ENCODE results near the gene SEC62.

Gene SEC62

GRCh38 chr3:169954142-169954756, 12.4 kb upstream of the SEC62 start:
- TF ChIP-seq, protein P1, sequence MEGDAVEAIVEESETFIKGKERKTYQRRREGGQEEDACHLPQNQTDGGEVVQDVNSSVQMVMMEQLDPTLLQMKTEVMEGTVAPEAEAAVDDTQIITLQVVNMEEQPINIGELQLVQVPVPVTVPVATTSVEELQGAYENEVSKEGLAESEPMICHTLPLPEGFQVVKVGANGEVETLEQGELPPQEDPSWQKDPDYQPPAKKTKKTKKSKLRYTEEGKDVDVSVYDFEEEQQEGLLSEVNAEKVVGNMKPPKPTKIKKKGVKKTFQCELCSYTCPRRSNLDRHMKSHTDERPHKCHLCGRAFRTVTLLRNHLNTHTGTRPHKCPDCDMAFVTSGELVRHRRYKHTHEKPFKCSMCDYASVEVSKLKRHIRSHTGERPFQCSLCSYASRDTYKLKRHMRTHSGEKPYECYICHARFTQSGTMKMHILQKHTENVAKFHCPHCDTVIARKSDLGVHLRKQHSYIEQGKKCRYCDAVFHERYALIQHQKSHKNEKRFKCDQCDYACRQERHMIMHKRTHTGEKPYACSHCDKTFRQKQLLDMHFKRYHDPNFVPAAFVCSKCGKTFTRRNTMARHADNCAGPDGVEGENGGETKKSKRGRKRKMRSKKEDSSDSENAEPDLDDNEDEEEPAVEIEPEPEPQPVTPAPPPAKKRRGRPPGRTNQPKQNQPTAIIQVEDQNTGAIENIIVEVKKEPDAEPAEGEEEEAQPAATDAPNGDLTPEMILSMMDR (IDR thresholded peaks at IDR 0.05) = no peak

DNA sequence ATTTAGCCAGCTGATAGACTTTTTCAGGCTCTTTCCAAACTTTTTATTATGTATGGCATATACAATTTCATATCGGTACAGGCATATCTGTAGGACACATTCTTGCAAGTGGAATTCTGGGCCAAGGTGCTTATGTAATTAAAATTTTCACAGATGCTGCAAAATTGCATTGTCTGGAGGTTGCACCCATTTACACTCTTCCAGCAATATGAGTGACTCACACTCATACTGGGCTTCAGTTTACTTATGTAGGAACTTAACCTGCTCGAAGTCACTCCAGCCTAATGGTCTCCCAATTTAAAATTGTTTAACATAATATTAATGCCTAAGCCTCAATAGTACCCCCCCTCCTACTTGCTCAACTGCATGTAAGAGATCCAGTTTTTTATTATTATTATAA, 11.2 kb upstream of the SEC62 start:
- TF ChIP-seq, protein P1 (IDR thresholded peaks at IDR 0.05) = no peak

DNA sequence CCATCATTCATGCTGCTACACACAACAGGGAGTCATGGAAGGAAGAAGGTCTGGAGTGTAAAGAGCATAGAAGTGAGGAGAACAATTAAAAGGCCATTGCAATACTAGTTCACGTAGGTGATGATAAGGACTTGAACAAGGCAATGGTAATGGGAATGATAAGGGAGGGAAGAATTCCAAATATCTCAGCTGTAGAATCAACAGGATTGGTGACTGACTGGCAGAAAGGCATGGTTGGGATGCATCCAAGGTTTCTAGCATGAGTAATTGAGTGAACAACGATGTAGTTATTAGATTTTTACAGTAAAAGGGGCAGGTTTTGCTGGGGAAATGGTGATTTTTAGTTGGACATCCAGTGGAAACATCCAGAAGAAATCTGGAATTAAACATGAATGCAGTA, 2.4 kb upstream of the SEC62 start:
- TF ChIP-seq, protein P1 (IDR thresholded peaks at IDR 0.05) = no peak

DNA sequence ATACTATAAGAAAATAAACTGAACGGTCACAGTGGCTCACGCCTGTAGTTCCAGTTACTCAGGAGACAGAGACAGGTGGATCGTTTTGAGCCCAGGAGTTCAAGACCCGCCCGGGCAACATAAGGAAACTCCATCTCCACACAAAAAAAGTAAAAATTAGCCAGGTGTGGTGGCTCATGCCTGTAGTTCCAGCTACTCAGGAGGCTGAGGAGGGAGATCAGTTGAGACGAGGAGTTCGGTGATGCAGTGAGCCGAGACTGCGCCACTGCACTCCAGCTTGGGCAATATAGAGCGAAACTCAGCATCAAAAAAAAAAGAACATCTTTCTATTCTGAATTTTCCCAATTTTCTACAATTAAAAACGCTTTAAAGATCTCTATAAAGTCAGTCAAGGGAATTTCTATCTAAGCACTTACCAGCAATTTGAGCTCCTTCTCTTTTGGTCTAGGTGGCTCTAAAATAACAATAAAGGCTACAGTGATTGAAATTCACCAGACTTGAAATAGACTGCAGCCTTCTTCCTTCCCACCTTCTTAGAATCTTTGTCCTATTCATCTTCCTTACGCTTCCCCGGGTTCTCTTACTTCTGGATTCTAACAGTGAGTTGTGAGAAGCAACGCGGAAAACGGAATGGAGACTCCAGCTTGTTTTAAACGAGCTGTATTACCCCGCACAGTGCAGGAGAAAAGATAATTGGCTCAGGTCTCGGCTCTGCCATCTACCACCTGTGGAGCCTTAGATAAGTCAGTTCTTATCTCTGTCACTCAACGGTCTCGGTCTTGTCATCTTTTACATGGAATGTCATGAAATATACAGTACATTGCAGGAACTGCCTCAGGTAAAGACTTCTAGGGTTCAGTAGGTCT, 812 bp upstream of the SEC62 start:
- TF ChIP-seq, protein P1 (IDR thresholded peaks at IDR 0.05) = no peak

- TF ChIP-seq, protein P1 (IDR thresholded peaks at IDR 0.05) = no peak
Measured at GRCh38 chr3:169966951-169967915, 626 bp downstream of the SEC62 start.

DNA sequence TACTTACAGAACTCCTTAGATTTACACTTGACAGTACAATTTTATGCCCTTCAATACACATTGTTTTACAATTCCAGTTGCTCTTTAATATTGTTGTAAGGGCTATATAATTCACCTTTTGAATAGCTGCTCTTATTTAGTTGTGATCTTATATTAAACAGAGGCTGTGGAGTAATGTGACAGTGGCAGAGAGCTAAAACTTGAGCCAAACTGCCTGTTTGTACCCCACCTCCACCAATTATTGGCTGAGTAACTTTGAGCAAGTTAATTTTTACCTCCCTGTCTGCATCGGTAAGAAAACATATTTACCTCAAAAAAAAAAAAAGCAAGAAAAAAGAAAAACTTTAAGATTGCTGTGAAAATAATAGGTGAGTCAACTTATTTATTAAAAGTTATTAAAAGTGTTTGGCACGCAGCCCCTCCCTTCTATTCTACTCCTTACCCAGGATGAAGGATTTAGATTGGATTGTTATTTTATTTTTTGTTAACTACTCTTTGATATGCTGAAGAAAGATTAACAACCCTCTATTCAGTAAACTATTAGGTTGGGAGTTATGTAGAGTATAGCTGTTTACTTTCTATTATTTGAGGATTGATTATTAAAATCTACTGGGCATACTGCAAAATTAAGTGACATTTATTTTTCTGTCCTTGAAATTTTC, 1.7 kb downstream of the SEC62 start:
- TF ChIP-seq, protein P1 (IDR thresholded peaks at IDR 0.05) = no peak
